Measurements from ENCODE around the gene CEACAM8. TPM values are rescaled to one million over a fixed set of nuclear protein-coding genes. Genes with fewer than 3 reads are reported as not detected.
"Not testable (repeated sequence)": the region's sequence is repeated elsewhere in the genome, so short reads cannot be mapped to it uniquely, and the experiment has no call there.

CEACAM8 gene
- total RNA-seq, 1 donor from 2014 or later: not detected

- no peaks in the 10 kb centered on the region for H3K4me1 Mint-ChIP-seq (ENCODE audit: unreplicated experiment)
- H3K4me3 Mint-ChIP-seq (ENCODE audit: unreplicated experiment): no peak overlapping the region
- no peak overlapping the region for H3K27ac Mint-ChIP-seq (ENCODE audit: unreplicated experiment)
- DNase-seq (ENCODE audit: extremely low spot score, unreplicated experiment): no peak
- no peak for TF ChIP-seq CTCF (IDR thresholded peaks at IDR 0.05)
- no peaks in the 10 kb centered on the region for H3K27me3 Mint-ChIP-seq (ENCODE audit: unreplicated experiment)
- H3K36me3 Mint-ChIP-seq (ENCODE audit: unreplicated experiment): no peaks in the 10 kb centered on the region
- peaks cover 3% of the 10 kb centered on the region for H3K9me3 Mint-ChIP-seq (ENCODE audit: unreplicated experiment)
Observed at GRCh38 chr19:42628411-42629140, 33.9 kb upstream of the CEACAM8 start.

GRCh38 chr19:42627916-42628315, 33.2 kb upstream of the CEACAM8 start:
- no peaks in the 10 kb centered on the region for H3K27me3 Mint-ChIP-seq (ENCODE audit: unreplicated experiment)
- no peak overlapping the region for H3K27ac Mint-ChIP-seq (ENCODE audit: unreplicated experiment)
- H3K36me3 Mint-ChIP-seq (ENCODE audit: unreplicated experiment): no peaks in the 10 kb centered on the region
- peaks cover 3% of the 10 kb centered on the region for H3K9me3 Mint-ChIP-seq (ENCODE audit: unreplicated experiment)
- TF ChIP-seq CTCF (IDR thresholded peaks at IDR 0.05): no peak
- H3K4me1 Mint-ChIP-seq (ENCODE audit: unreplicated experiment): no peaks in the 10 kb centered on the region
- no peak for DNase-seq (ENCODE audit: extremely low spot score, unreplicated experiment)
- no peak overlapping the region for H3K4me3 Mint-ChIP-seq (ENCODE audit: unreplicated experiment)

GRCh38 chr19:42626181-42626580, 31.5 kb upstream of the CEACAM8 start:
- TF ChIP-seq CTCF (IDR thresholded peaks at IDR 0.05): no peak
- Mint-ChIP-seq H3K9me3 (ENCODE audit: unreplicated experiment) (peaks cover 3% of the 10 kb centered on the region), H3K4me1 (ENCODE audit: unreplicated experiment) (no peaks in the 10 kb centered on the region), H3K27ac (ENCODE audit: unreplicated experiment) (no peak overlapping the region), H3K4me3 (ENCODE audit: unreplicated experiment) (no peak overlapping the region), H3K36me3 (ENCODE audit: unreplicated experiment) (no peaks in the 10 kb centered on the region), H3K27me3 (ENCODE audit: unreplicated experiment) (no peaks in the 10 kb centered on the region)
- DNase-seq (ENCODE audit: extremely low spot score, unreplicated experiment): no peak

GRCh38 chr19:42619271-42619670, 24.5 kb upstream of the CEACAM8 start:
- no peak for TF ChIP-seq CTCF (IDR thresholded peaks at IDR 0.05)
- Mint-ChIP-seq H3K27ac (ENCODE audit: unreplicated experiment) (no peak overlapping the region), H3K27me3 (ENCODE audit: unreplicated experiment) (no peaks in the 10 kb centered on the region), H3K36me3 (ENCODE audit: unreplicated experiment) (no peaks in the 10 kb centered on the region), H3K4me1 (ENCODE audit: unreplicated experiment) (no peaks in the 10 kb centered on the region), H3K4me3 (ENCODE audit: unreplicated experiment) (no peak overlapping the region), H3K9me3 (ENCODE audit: unreplicated experiment) (no peaks in the 10 kb centered on the region)
- DNase-seq (ENCODE audit: extremely low spot score, unreplicated experiment): no peak

GRCh38 chr19:42613666-42614065, 18.9 kb upstream of the CEACAM8 start:
- DNase-seq (ENCODE audit: extremely low spot score, unreplicated experiment): no peak
- Mint-ChIP-seq H3K27me3 (ENCODE audit: unreplicated experiment) (no peaks in the 10 kb centered on the region), H3K36me3 (ENCODE audit: unreplicated experiment) (no peaks in the 10 kb centered on the region), H3K4me3 (ENCODE audit: unreplicated experiment) (no peak overlapping the region), H3K4me1 (ENCODE audit: unreplicated experiment) (no peaks in the 10 kb centered on the region), H3K9me3 (ENCODE audit: unreplicated experiment) (no peaks in the 10 kb centered on the region), H3K27ac (ENCODE audit: unreplicated experiment) (no peak overlapping the region)
- no peak for TF ChIP-seq CTCF (IDR thresholded peaks at IDR 0.05)

- not testable (repeated sequence) for H3K4me3 Mint-ChIP-seq (ENCODE audit: unreplicated experiment); H3K36me3 Mint-ChIP-seq (ENCODE audit: unreplicated experiment); H3K27ac Mint-ChIP-seq (ENCODE audit: unreplicated experiment); H3K4me1 Mint-ChIP-seq (ENCODE audit: unreplicated experiment); H3K27me3 Mint-ChIP-seq (ENCODE audit: unreplicated experiment); DNase-seq (ENCODE audit: extremely low spot score, unreplicated experiment); H3K9me3 Mint-ChIP-seq (ENCODE audit: unreplicated experiment)
Observed at GRCh38 chr19:42610401-42610915, 15.7 kb upstream of the CEACAM8 start.
